Measurements from ENCODE around the gene PHOX2B.
"Not testable (repeated sequence)": the region's sequence is repeated elsewhere in the genome, so short reads cannot be mapped to it uniquely, and the experiment has no call there.

PHOX2B gene

GRCh38 chr4:41746440-41747229 lies 1.9 kb downstream of the PHOX2B start:
- peaks cover 13% of the 10 kb centered on the region for H3K4me1 ChIP-seq (ENCODE audit: control insufficient read depth, insufficient read depth, low read length)
- H3K9me3 ChIP-seq (ENCODE audit: control insufficient read depth, insufficient read depth, low read length): no peaks in the 10 kb centered on the region
- peaks cover 97% of the 10 kb centered on the region for H3K27me3 ChIP-seq (ENCODE audit: control insufficient read depth, insufficient read depth, low read length)
- no peak overlapping the region for H3K9ac ChIP-seq (ENCODE audit: low read depth, low read length)
- peak overlapping the region; percentile 12 for H3K4me3 ChIP-seq (ENCODE audit: low read depth, low read length)
- H3K36me3 ChIP-seq (ENCODE audit: control insufficient read depth, insufficient read depth, low read length): no peaks in the 10 kb centered on the region

GRCh38 chr4:41746025-41746439 lies 2.5 kb downstream of the PHOX2B start:
- Histone ChIP-seq H3K27me3 (ENCODE audit: control insufficient read depth, insufficient read depth, low read length) (peaks cover 97% of the 10 kb centered on the region), H3K9me3 (ENCODE audit: control insufficient read depth, insufficient read depth, low read length) (no peaks in the 10 kb centered on the region), H3K4me1 (ENCODE audit: control insufficient read depth, insufficient read depth, low read length) (peaks cover 11% of the 10 kb centered on the region), H3K4me3 (ENCODE audit: low read depth, low read length) (peak overlapping the region; percentile 12), H3K36me3 (ENCODE audit: control insufficient read depth, insufficient read depth, low read length) (no peaks in the 10 kb centered on the region), H3K9ac (ENCODE audit: low read depth, low read length) (no peak overlapping the region)

- Histone ChIP-seq H3K9ac (ENCODE audit: low read depth, low read length) (no peak overlapping the region), H3K36me3 (ENCODE audit: control insufficient read depth, insufficient read depth, low read length) (no peaks in the 10 kb centered on the region), H3K4me1 (ENCODE audit: control insufficient read depth, insufficient read depth, low read length) (peaks cover 8% of the 10 kb centered on the region), H3K4me3 (ENCODE audit: low read depth, low read length) (peak overlapping the region; percentile 27), H3K9me3 (ENCODE audit: control insufficient read depth, insufficient read depth, low read length) (no peaks in the 10 kb centered on the region), H3K27me3 (ENCODE audit: control insufficient read depth, insufficient read depth, low read length) (peaks cover 97% of the 10 kb centered on the region)
These were observed 3.1 kb downstream of the PHOX2B start for GRCh38 chr4:41745292-41746024.

- peaks cover 7% of the 10 kb centered on the region for H3K4me1 ChIP-seq (ENCODE audit: control insufficient read depth, insufficient read depth, low read length)
These were observed 3.8 kb downstream of the PHOX2B start for GRCh38 chr4:41744572-41745291.

GRCh38 chr4:41741354-41741753 lies 7.2 kb downstream of the PHOX2B start:
- H3K9ac ChIP-seq (ENCODE audit: low read depth, low read length): no peak overlapping the region
- H3K4me1 ChIP-seq (ENCODE audit: control insufficient read depth, insufficient read depth, low read length): no peaks in the 10 kb centered on the region
- H3K9me3 ChIP-seq (ENCODE audit: control insufficient read depth, insufficient read depth, low read length): no peaks in the 10 kb centered on the region
- H3K4me3 ChIP-seq (ENCODE audit: low read depth, low read length): no peak overlapping the region
- H3K27me3 ChIP-seq (ENCODE audit: control insufficient read depth, insufficient read depth, low read length): peaks cover 76% of the 10 kb centered on the region
- H3K36me3 ChIP-seq (ENCODE audit: control insufficient read depth, insufficient read depth, low read length): no peaks in the 10 kb centered on the region

More at GRCh38 chr4:41744572-41745291, 3.8 kb downstream of the PHOX2B start:
- H3K9ac ChIP-seq (ENCODE audit: low read depth, low read length): no peak overlapping the region
- peaks cover 97% of the 10 kb centered on the region for H3K27me3 ChIP-seq (ENCODE audit: control insufficient read depth, insufficient read depth, low read length)
- peak overlapping the region; percentile 27 for H3K4me3 ChIP-seq (ENCODE audit: low read depth, low read length)
- no peaks in the 10 kb centered on the region for H3K9me3 ChIP-seq (ENCODE audit: control insufficient read depth, insufficient read depth, low read length)
- H3K36me3 ChIP-seq (ENCODE audit: control insufficient read depth, insufficient read depth, low read length): no peaks in the 10 kb centered on the region

GRCh38 chr4:41737491-41737890 lies 11.0 kb downstream of the PHOX2B start:
- peaks cover 50% of the 10 kb centered on the region for H3K27me3 ChIP-seq (ENCODE audit: control insufficient read depth, insufficient read depth, low read length)
- H3K4me1 ChIP-seq (ENCODE audit: control insufficient read depth, insufficient read depth, low read length); H3K4me3 ChIP-seq (ENCODE audit: low read depth, low read length); H3K9ac ChIP-seq (ENCODE audit: low read depth, low read length); H3K36me3 ChIP-seq (ENCODE audit: control insufficient read depth, insufficient read depth, low read length); H3K9me3 ChIP-seq (ENCODE audit: control insufficient read depth, insufficient read depth, low read length): not testable (repeated sequence)

GRCh38 chr4:41734371-41734770 lies 14.2 kb downstream of the PHOX2B start:
- Histone ChIP-seq H3K9ac (ENCODE audit: low read depth, low read length) (no peak overlapping the region), H3K4me1 (ENCODE audit: control insufficient read depth, insufficient read depth, low read length) (no peaks in the 10 kb centered on the region), H3K27me3 (ENCODE audit: control insufficient read depth, insufficient read depth, low read length) (peaks cover 33% of the 10 kb centered on the region), H3K36me3 (ENCODE audit: control insufficient read depth, insufficient read depth, low read length) (no peaks in the 10 kb centered on the region), H3K9me3 (ENCODE audit: control insufficient read depth, insufficient read depth, low read length) (no peaks in the 10 kb centered on the region), H3K4me3 (ENCODE audit: low read depth, low read length) (no peak overlapping the region)

- H3K9ac ChIP-seq (ENCODE audit: low read depth, low read length): no peak overlapping the region
- no peaks in the 10 kb centered on the region for H3K36me3 ChIP-seq (ENCODE audit: control insufficient read depth, insufficient read depth, low read length)
- H3K9me3 ChIP-seq (ENCODE audit: control insufficient read depth, insufficient read depth, low read length): no peaks in the 10 kb centered on the region
- peaks cover 42% of the 10 kb centered on the region for H3K27me3 ChIP-seq (ENCODE audit: control insufficient read depth, insufficient read depth, low read length)
- H3K4me1 ChIP-seq (ENCODE audit: control insufficient read depth, insufficient read depth, low read length): no peaks in the 10 kb centered on the region
- H3K4me3 ChIP-seq (ENCODE audit: low read depth, low read length): no peak overlapping the region
These were observed 16.9 kb downstream of the PHOX2B start for GRCh38 chr4:41731569-41732126.

GRCh38 chr4:41728573-41728913 lies 20.0 kb downstream of the PHOX2B start:
- Histone ChIP-seq H3K4me1 (ENCODE audit: control insufficient read depth, insufficient read depth, low read length) (no peaks in the 10 kb centered on the region), H3K4me3 (ENCODE audit: low read depth, low read length) (no peak overlapping the region), H3K36me3 (ENCODE audit: control insufficient read depth, insufficient read depth, low read length) (no peaks in the 10 kb centered on the region), H3K27me3 (ENCODE audit: control insufficient read depth, insufficient read depth, low read length) (peaks cover 42% of the 10 kb centered on the region), H3K9me3 (ENCODE audit: control insufficient read depth, insufficient read depth, low read length) (no peaks in the 10 kb centered on the region), H3K9ac (ENCODE audit: low read depth, low read length) (no peak overlapping the region)

- H3K4me1 ChIP-seq (ENCODE audit: control insufficient read depth, insufficient read depth, low read length): no peaks in the 10 kb centered on the region
- no peaks in the 10 kb centered on the region for H3K9me3 ChIP-seq (ENCODE audit: control insufficient read depth, insufficient read depth, low read length)
- H3K9ac ChIP-seq (ENCODE audit: low read depth, low read length): no peak overlapping the region
- peaks cover 41% of the 10 kb centered on the region for H3K27me3 ChIP-seq (ENCODE audit: control insufficient read depth, insufficient read depth, low read length)
- no peak overlapping the region for H3K4me3 ChIP-seq (ENCODE audit: low read depth, low read length)
- H3K36me3 ChIP-seq (ENCODE audit: control insufficient read depth, insufficient read depth, low read length): no peaks in the 10 kb centered on the region
These were observed 20.5 kb downstream of the PHOX2B start for GRCh38 chr4:41727861-41728572.

- no peak overlapping the region for H3K9ac ChIP-seq (ENCODE audit: low read depth, low read length)
- no peaks in the 10 kb centered on the region for H3K9me3 ChIP-seq (ENCODE audit: control insufficient read depth, insufficient read depth, low read length)
- no peak overlapping the region for H3K4me3 ChIP-seq (ENCODE audit: low read depth, low read length)
- no peaks in the 10 kb centered on the region for H3K4me1 ChIP-seq (ENCODE audit: control insufficient read depth, insufficient read depth, low read length)
- peaks cover 35% of the 10 kb centered on the region for H3K27me3 ChIP-seq (ENCODE audit: control insufficient read depth, insufficient read depth, low read length)
- H3K36me3 ChIP-seq (ENCODE audit: control insufficient read depth, insufficient read depth, low read length): no peaks in the 10 kb centered on the region
These were observed 23.3 kb downstream of the PHOX2B start for GRCh38 chr4:41725254-41725653.

Data from iPS-15b (cell line).